ENCODE measurements around the gene TMSB4X. TPM values are rescaled to one million over a fixed set of nuclear protein-coding genes. Genes with fewer than 3 reads are reported as not detected.

TMSB4X gene
- total RNA-seq, 1 experiment from 2014 or later, result 2,928 TPM

DNA sequence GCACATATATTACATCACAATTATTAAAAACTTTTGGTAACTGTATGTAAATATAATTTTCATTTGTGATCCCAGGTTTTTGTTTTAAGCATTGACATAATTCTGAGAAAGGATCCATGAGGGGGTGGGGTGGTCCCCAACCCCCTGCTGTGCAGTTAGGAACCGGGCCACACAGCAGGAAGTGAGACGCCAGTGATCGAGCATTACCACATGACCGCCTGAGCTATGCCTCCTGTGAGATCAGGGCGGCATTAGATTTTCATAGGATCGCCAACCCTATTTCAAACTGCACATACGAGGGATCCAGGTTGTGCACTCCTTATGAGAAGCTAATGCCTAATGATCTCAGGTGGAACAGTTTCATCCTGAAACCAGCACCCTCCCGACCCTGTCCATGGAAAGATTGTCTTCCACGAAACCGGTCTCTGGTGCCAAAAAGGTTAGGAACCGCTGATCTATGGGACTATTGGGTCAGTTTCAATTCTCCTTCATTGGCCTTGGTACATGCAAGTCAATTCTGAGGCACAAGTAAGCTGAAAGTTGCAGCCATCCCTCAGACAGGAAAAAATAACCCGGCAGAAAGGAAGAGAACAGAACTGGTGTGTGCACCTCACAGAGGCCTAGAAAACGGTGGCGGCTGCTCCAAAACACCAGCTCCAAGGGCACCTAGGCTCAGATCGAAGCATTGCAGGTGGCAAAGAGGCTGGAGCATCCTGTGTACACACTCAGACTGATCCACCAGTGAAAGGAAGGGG, 7.0 kb upstream of the TMSB4X start:
- CTCF ChIA-PET, result no interaction called here
- intact Hi-C loops (cut with micrococcal nuclease; ENCODE audit: unreplicated experiment) (no loop called here), in situ Hi-C loops (cut with HindIII; ENCODE audit: low pct_unique_long_range_greater_than_20kb, low sequenced_read_pairs) (no loop called here)
- no peaks in the 10 kb centered on the region for H3K36me3 ChIP-seq (ENCODE audit: control insufficient read depth, insufficient read depth, low read length)
- no peaks in the 10 kb centered on the region for H3K9me3 ChIP-seq (ENCODE audit: control insufficient read depth, insufficient read depth, low read depth, low read length)
- no peak overlapping the region for H3K27ac ChIP-seq (ENCODE audit: low read length)
- no peaks in the 10 kb centered on the region; the same call in 1 of the 2 replicates for H3K4me1 ChIP-seq (ENCODE audit: control insufficient read depth, insufficient read depth, low read length)
- POLR2A ChIA-PET, result no interaction called here
- BruUV-seq (replicated peaks), result no TSS peak
- no peak for DNase-seq (ENCODE audit: low read depth, low spot score)
- H3K4me3 ChIP-seq (ENCODE audit: low read depth in 2 of 2, low read length in 2 of 2), result no peak overlapping the region
- TF ChIP-seq, protein P1, sequence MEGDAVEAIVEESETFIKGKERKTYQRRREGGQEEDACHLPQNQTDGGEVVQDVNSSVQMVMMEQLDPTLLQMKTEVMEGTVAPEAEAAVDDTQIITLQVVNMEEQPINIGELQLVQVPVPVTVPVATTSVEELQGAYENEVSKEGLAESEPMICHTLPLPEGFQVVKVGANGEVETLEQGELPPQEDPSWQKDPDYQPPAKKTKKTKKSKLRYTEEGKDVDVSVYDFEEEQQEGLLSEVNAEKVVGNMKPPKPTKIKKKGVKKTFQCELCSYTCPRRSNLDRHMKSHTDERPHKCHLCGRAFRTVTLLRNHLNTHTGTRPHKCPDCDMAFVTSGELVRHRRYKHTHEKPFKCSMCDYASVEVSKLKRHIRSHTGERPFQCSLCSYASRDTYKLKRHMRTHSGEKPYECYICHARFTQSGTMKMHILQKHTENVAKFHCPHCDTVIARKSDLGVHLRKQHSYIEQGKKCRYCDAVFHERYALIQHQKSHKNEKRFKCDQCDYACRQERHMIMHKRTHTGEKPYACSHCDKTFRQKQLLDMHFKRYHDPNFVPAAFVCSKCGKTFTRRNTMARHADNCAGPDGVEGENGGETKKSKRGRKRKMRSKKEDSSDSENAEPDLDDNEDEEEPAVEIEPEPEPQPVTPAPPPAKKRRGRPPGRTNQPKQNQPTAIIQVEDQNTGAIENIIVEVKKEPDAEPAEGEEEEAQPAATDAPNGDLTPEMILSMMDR (IDR thresholded peaks at IDR 0.05), result no peak
- TF ChIP-seq POLR2AphosphoS5 (IDR thresholded peaks at IDR 0.05; ENCODE audit: low read depth, low read length) (no peak), TCF7L2 (IDR thresholded peaks at IDR 0.05; ENCODE audit: low read depth, low read length) (no peak), SIN3A (IDR thresholded peaks at IDR 0.05; ENCODE audit: borderline replicate concordance, insufficient read depth, low read depth, low read length) (no peak)
- TF ChIP-seq, protein P2, sequence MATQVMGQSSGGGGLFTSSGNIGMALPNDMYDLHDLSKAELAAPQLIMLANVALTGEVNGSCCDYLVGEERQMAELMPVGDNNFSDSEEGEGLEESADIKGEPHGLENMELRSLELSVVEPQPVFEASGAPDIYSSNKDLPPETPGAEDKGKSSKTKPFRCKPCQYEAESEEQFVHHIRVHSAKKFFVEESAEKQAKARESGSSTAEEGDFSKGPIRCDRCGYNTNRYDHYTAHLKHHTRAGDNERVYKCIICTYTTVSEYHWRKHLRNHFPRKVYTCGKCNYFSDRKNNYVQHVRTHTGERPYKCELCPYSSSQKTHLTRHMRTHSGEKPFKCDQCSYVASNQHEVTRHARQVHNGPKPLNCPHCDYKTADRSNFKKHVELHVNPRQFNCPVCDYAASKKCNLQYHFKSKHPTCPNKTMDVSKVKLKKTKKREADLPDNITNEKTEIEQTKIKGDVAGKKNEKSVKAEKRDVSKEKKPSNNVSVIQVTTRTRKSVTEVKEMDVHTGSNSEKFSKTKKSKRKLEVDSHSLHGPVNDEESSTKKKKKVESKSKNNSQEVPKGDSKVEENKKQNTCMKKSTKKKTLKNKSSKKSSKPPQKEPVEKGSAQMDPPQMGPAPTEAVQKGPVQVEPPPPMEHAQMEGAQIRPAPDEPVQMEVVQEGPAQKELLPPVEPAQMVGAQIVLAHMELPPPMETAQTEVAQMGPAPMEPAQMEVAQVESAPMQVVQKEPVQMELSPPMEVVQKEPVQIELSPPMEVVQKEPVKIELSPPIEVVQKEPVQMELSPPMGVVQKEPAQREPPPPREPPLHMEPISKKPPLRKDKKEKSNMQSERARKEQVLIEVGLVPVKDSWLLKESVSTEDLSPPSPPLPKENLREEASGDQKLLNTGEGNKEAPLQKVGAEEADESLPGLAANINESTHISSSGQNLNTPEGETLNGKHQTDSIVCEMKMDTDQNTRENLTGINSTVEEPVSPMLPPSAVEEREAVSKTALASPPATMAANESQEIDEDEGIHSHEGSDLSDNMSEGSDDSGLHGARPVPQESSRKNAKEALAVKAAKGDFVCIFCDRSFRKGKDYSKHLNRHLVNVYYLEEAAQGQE (IDR thresholded peaks at IDR 0.05; ENCODE audit: insufficient read depth in 1 of 2, low read depth in 2 of 2, low read length in 1 of 2), result no peak
- H3K27me3 ChIP-seq (ENCODE audit: control insufficient read depth, insufficient read depth, low read length), result no peaks in the 10 kb centered on the region
- ATAC-seq, result no peak

DNA sequence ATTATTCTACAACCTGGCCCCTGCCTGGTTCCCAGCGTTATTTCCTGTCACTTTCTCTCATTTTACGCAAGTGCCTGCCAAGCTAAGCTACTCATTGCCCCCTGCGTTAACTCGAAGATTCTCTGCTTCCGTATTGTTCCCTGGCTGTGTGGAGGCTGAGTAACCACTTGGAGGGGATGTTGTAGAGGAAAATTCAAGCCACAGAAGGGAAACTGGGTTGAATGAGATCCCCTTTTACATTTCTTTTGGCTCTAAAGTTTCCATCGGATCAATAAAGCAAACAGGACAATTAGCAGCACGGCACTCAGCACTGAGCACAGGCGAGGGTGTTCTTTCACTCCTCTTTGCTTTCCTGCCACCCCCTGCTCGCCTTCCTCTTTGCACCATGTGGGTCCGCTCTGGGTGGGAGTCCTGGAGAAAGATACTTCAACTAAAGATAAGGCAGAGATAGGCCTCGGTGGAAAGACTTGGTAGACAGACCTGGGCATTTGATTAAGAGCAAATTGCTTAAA, 4.2 kb upstream of the TMSB4X start:
- in situ Hi-C loops (cut with HindIII; ENCODE audit: low pct_unique_long_range_greater_than_20kb, low sequenced_read_pairs) (no loop called here), intact Hi-C loops (cut with micrococcal nuclease; ENCODE audit: unreplicated experiment) (loop anchor here (10.0 kb wide), 2 partner anchors 104 to 514 kb away; no protein-coding TSS in a partner anchor)
- ChIA-PET CTCF (interaction anchor here (0.7 kb wide), 1 partner anchor 30 kb away, joined by 7 read pairs; no protein-coding TSS in a partner anchor), POLR2A (no interaction called here)
- TF ChIP-seq, protein P1 (IDR thresholded peaks at IDR 0.05), result peak; percentile 55
- no peak for TF ChIP-seq SIN3A (IDR thresholded peaks at IDR 0.05; ENCODE audit: borderline replicate concordance, insufficient read depth, low read depth, low read length)
- TF ChIP-seq TCF7L2 (IDR thresholded peaks at IDR 0.05; ENCODE audit: low read depth, low read length), result no peak
- TF ChIP-seq, protein P2 (IDR thresholded peaks at IDR 0.05; ENCODE audit: insufficient read depth in 1 of 2, low read depth in 2 of 2, low read length in 1 of 2), result no peak
- no peak for ATAC-seq
- DNase-seq (ENCODE audit: low read depth, low spot score), result no peak
- no peaks in the 10 kb centered on the region for H3K9me3 ChIP-seq (ENCODE audit: control insufficient read depth, insufficient read depth, low read depth, low read length)
- no peaks in the 10 kb centered on the region for H3K27me3 ChIP-seq (ENCODE audit: control insufficient read depth, insufficient read depth, low read length)
- peak overlapping the region; percentile 91 for H3K27ac ChIP-seq (ENCODE audit: low read length)
- no TSS peak for BruUV-seq (replicated peaks)
- H3K4me1 ChIP-seq (ENCODE audit: control insufficient read depth, insufficient read depth, low read length), result peaks cover 5% of the 10 kb centered on the region
- H3K36me3 ChIP-seq (ENCODE audit: control insufficient read depth, insufficient read depth, low read length), result no peaks in the 10 kb centered on the region; the same call in 1 of the 2 replicates
- no peak overlapping the region; a peak in 1 of 4 replicates for H3K4me3 ChIP-seq (ENCODE audit: low read depth in 2 of 2, low read length in 2 of 2)

Measured in Panc1 (cell line).